NCI-H526 treated with DMSO at 0.1 percent for 48 hours (cell line): ENCODE results near the gene RPL3.
"Not testable (repeated sequence)": the region's sequence is repeated elsewhere in the genome, so short reads cannot be mapped to it uniquely, and the experiment has no call there.

Source experiments
- DNase-seq: peaks from one replicate; lab custom pipeline; 2025; lab: John Stamatoyannopoulos, UW

RPL3 gene

GRCh38 chr22:39351689-39352214, 32.3 kb upstream of the RPL3 start:
- DNase-seq = no peak

DNA sequence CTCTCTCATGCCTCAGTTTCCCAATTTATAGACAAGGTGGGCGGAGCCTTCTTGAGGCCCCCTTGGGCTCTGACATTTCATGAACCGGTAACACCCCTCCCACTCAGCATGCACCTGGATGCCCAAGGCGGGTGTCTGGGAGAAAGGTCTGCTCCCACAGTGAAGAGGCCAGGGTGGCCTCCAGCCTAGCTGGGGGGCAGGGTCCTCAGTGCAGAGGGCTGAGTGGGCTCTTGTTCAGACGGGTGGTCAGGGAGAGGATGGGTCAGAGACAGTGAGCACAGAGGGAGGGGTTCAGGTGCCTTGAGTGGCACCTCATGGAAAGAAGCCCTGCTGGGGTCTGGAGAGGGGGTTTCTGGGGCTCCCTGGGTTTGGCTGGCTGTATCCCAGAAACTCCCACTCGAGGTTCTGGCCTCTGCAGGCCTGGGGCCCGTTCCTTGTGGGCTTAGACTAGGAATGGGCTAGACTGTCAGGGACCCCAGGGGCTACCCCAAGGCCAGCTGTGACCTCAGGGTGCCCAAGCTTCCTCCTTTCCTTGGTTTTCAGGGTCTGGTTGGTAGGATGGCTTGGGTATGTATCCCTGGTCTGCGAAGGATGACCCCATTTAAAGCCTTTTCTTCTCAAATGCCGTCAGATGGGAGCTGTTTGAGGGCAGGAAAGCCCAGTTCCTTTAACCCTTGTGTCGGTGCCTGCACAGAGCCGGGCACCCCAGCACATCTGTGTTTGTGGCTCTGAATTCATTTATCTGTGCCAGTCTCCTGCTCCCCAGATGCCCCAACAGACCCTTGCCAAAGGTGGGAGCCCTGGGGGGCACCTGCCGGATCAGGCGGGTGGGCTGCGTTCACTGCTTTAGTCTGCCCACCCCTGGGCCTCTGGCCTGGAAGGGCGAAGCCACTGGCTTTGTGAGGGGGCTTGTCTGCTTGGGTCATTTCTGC, 31.6 kb upstream of the RPL3 start:
- no peak for DNase-seq

DNA sequence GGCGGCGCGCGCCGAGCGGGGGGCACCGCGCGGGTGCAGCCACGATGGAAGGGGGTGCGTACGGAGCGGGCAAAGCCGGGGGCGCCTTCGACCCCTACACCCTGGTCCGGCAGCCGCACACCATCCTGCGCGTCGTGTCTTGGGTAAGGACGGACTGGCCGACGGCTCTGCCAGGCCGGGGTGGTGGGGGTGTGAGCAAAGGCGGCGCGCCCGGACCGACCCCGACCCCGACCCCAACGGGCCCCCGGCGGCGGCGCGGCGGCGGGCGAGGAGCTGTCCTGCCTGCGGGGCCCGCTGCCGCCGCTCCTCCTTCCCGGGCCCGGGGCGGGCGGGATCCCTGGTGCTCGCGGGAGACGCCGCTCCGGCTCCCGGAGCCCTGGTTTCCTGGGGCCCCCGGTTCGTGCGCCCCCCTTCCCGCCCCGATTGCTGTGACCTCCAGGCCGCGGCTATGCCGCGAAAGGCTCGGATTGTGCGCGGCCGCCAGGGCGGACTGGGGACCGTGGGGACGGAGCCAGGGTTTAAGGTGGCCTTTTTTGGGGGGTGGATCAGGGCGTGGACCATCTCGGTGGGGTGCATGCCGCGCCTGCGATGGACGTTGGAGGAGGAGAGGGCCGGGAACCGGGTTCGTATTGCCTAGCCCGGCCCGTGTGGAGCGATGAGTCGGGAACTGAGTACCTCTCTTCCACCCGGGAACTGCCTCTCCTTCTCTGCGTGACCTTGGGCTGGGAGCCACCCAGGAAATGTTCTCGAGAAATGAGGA, 30.7 kb upstream of the RPL3 start, which contains the start of gene SYNGR1:
TSS of gene SYNGR1 (plus strand) at position 25 of the 760 bp plus-strand sequence. CDS start at position 45, 20 bp downstream.
- DNase-seq = no peak

GRCh38 chr22:39349506-39349966, 30.1 kb upstream of the RPL3 start:
- no peak for DNase-seq

GRCh38 chr22:39348909-39349505, 29.6 kb upstream of the RPL3 start:
- no peak for DNase-seq

DNA sequence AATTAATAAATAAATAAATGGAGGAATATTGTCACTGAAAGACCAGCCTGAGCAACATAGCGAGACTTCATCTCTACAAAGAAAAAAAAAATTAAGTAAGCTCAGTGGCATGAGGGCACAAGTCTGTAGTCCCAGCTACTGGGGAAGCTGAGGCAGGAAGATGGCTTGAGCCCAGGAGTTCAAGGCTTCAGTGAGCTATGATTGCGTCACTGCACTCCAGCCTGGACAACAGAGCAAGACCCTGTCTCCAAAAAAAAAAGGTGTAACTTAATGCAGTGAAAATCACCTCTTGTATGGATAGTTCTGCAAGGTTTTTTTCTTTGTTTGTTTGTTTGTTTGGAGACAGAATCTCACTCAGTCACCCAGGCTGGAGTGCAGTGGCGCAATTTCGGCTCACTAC, 25.8 kb upstream of the RPL3 start:
- no peak for DNase-seq

DNA sequence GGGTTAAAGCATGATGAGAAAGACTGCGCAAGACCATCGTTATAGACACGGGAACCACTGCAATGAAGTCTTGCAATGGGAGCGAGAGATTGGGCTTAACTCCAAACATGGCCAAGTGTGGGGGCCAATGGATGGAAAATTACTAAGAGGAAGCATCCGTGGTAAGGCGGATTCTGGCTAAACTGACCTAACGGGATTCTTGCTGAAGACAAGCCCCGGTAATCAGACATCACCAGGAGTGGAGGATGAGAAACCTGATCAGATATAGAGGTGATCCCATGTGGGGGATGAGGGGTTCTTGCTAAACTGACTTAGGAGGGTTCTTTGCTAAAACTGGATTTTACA, 24.6 kb upstream of the RPL3 start:
- DNase-seq = no peak

DNA sequence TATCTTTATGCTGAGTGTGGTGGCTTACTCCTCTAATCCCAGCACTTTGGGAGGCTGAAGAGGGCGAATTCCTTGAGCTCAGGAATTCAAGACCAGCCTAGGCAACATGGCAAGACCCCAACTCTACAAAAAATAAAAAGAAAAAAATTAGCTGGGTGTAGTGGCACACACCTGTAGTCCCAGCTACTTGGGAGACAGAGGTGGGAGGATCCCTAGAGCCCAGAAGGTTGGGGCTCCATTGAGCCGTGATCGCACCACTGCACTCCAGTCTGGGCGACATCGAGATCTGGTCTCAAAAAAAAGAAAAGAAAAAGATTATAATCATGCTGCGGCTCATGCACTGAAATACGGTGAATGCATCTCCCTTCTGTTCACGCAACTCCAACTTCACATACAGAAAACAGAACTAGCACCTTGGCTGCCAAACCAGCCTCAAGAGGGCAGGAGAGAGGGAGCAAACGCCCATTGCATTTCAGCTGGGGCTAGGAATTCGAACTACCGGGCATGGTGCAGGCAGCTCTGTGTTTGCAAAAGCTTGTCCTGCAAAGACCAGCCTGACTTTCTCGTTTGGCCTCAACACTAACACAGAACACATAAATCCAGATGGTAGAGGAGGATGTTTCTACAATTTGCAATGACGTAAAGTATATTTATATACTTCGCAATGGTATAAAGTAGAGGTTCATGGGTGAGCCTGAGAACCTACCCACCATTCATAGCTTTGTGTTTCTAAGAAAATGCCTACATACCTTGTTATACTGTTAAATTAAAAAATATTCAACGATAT, 24.0 kb upstream of the RPL3 start:
- peak; percentile 11 for DNase-seq

DNA sequence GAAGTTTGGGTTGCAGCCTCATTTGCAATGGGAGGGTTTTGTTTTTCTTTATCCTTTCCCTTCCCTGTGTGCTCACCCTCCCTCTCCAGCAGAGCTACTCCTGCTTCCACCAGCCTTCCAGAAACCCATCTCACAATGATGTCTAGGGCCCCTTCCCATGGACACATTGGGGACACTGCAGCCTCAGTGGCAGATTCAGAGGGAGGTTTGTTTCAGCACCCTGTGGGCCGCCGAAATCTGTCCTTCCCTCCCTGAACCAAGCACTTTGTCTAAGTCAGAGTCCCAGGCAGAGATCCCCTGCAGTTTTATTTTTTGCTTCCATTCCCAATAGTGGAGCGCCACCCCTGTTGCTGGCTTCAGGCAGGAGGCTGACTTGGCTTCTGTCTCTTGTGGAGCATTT, 21.8 kb upstream of the RPL3 start:
- DNase-seq = no peak

GRCh38 chr22:39339775-39340174, 20.4 kb upstream of the RPL3 start:
- not testable (repeated sequence) for DNase-seq

GRCh38 chr22:39336411-39336810, 17.0 kb upstream of the RPL3 start:
- no peak for DNase-seq

GRCh38 chr22:39332441-39333064, 13.1 kb upstream of the RPL3 start:
- no peak for DNase-seq

DNA sequence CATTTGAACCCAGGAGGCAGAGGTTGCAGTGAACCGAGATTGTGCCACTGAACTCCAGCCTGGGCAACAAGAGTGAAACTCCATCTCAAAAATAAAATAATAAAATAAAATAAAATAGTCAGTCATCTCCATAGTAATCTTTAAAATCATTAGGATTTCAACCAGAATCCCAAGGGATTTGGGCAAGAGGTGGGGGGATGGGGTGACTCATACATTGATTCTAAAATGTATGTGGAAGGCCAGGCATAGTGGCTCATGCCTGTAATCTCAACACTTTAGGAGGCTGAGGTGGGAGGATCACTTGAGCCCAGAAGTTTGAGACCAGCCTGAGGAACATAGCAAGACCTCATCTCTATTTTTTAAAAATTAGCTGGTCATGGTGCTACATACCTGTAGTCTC, 11.1 kb upstream of the RPL3 start:
- not testable (repeated sequence) for DNase-seq

GRCh38 chr22:39327995-39328754, 8.8 kb upstream of the RPL3 start:
- DNase-seq = no peak

- DNase-seq = no peak
Observed at GRCh38 chr22:39325392-39325932, 6.0 kb upstream of the RPL3 start.

DNA sequence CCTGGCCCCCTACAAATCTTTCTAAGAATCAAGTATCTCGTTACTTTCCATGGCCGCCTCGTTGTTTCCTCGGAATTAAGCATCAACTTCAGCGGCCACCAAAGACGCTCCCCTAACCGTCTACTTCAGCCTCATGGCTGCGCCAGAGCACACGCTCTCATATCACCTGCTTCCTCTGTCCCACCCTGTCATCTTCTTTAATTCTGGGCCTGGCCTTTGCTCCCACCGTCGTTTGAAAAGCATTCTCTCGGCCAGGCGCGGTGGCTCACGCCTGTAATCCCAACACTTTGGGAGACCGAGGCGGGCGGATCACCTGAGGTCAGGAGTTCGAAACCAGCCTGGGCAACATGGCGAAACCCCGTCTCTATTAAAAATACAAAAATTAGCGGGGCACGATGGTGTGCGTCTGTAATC, 1.2 kb upstream of the RPL3 start:
- not testable (repeated sequence) for DNase-seq

GRCh38 chr22:39318507-39319283, 728 bp downstream of the RPL3 start:
- no peak for DNase-seq

DNA sequence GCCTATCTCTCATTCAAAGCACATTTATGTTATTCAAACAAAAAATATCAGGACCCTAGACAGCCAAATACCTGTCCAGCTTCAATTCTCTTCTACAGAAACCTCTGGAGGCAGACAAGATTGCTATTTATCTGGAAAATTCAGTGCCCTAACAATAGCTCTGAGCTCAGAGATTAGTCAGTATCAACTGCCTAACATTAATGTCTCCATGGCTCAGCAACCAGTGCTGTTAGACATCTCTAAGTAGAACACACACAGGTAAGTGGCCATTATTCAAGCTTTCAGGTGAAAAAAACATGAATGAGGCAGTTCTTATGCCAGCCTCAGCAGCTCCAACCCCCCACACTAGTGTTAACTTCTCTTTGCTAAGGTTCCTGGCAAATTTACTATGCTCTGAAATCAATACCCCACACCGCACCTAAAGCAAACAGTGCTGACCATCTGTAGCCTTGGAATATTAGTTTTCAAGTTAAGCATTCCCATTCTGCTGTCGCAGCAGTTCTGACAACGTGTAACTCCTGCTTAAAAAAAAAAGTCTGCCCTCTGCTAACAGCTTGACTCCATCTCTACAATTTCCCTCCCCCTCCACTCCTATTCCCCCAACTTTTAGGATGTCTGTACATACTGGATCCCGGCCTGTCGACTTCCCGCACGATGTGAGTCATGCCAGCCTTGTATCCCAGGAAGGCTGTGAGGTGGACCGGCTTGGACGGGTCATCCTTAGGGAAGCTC, 1.5 kb downstream of the RPL3 start:
- DNase-seq = no peak
